Right lobe of liver (tissue), 4 donors: ENCODE data around the gene SPRED2.

Experiments used
- POLR2A ChIP-seq: fragments of 450-650 bp; IDR thresholded peaks from one replicate; pipeline ENCODE4 v1.6.1; 2017; ENCODE audit warnings: antibody characterized with exemption, mild to moderate bottlenecking
- TF ChIP-seq, protein P1 (sequence below), 4 donors: fragments of 200-600 bp in 3 of 4; fragments of 450-650 bp in 1 of 4; IDR thresholded peaks; one replicate each; pipeline versions ENCODE4 v1.5.1 to v1.8.0; 2016 to 2022; ENCODE audit warnings: antibody characterized with exemption in 4 of 4, mild to moderate bottlenecking in 2 of 4
- donor health status: DM: no; HTN: no; CAD: no.
- donor health status: DM: no; HTN: no; CAD: no.
- donor health status: DM: no; HTN: yes; CAD: no.

GRCh38 chr2:65277118-65277517 is 155.3 kb downstream of the SPRED2 start:
- TF ChIP-seq, protein P1, sequence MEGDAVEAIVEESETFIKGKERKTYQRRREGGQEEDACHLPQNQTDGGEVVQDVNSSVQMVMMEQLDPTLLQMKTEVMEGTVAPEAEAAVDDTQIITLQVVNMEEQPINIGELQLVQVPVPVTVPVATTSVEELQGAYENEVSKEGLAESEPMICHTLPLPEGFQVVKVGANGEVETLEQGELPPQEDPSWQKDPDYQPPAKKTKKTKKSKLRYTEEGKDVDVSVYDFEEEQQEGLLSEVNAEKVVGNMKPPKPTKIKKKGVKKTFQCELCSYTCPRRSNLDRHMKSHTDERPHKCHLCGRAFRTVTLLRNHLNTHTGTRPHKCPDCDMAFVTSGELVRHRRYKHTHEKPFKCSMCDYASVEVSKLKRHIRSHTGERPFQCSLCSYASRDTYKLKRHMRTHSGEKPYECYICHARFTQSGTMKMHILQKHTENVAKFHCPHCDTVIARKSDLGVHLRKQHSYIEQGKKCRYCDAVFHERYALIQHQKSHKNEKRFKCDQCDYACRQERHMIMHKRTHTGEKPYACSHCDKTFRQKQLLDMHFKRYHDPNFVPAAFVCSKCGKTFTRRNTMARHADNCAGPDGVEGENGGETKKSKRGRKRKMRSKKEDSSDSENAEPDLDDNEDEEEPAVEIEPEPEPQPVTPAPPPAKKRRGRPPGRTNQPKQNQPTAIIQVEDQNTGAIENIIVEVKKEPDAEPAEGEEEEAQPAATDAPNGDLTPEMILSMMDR (IDR thresholded peaks at IDR 0.05), result no peak
- TF ChIP-seq POLR2A, result no peak
